ENCODE measurements around the gene ZNF474.

DNA sequence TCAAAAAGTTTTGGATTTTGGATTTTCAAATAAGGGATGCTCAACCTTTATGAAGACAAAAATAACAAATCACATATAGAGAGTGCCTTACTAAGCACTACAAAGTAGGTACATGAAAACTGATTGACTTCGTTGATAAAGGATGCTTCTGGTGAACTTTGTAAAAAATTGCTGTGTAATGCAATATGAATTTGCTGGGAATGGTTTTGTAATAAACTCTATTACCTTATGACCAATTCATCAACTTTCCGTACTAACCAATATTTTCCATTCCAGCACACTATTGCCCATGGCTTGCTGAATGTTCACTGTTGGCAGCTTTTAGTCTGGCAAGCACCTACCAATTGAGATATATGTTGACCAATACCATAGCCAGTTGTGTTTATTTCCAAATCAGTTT, 23.4 kb upstream of the ZNF474 start:
- TF ChIP-seq, protein P1, sequence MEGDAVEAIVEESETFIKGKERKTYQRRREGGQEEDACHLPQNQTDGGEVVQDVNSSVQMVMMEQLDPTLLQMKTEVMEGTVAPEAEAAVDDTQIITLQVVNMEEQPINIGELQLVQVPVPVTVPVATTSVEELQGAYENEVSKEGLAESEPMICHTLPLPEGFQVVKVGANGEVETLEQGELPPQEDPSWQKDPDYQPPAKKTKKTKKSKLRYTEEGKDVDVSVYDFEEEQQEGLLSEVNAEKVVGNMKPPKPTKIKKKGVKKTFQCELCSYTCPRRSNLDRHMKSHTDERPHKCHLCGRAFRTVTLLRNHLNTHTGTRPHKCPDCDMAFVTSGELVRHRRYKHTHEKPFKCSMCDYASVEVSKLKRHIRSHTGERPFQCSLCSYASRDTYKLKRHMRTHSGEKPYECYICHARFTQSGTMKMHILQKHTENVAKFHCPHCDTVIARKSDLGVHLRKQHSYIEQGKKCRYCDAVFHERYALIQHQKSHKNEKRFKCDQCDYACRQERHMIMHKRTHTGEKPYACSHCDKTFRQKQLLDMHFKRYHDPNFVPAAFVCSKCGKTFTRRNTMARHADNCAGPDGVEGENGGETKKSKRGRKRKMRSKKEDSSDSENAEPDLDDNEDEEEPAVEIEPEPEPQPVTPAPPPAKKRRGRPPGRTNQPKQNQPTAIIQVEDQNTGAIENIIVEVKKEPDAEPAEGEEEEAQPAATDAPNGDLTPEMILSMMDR (IDR thresholded peaks at IDR 0.05): no peak
- TF ChIP-seq EZH2 (IDR thresholded peaks at IDR 0.05; ENCODE audit: borderline replicate concordance, insufficient read depth, low read depth, low read length, poor library complexity, severe bottlenecking): no peak

All from B cell (primary cell).